Omental fat pad (tissue), 4 donors: ENCODE results near the gene STK33. TPM values are rescaled to one million over a fixed set of nuclear protein-coding genes. Genes with fewer than 3 reads are reported as not detected.

Source experiments
- ATAC-seq: fragments of 150-250 bp; one replicate; pipeline ENCODE4 v1.9.1; 2016; ENCODE audit warnings: mild to moderate bottlenecking, moderate library complexity; ENCODE audit not compliant: low FRiP score
- DNase-seq: peaks from one replicate; pipeline ENCODE4 v3.0.0-alpha.2; 2019; ENCODE audit warnings: low spot score
- CTCF ChIP-seq, 3 donors: fragments of 450-650 bp; IDR thresholded peaks; one replicate each; pipeline ENCODE4 v1.5.1; 2016 to 2017; ENCODE audit warnings: antibody characterized with exemption in 3 of 3, mild to moderate bottlenecking in 3 of 3, moderate library complexity in 2 of 3
- total RNA-seq, 4 donors: library from RNA; depleted of rRNA; stranded (reverse); fragments of >200 nt; gene quantifications; one replicate each; pipeline ENCODE4 v1.1.0, GENCODE V29; 2016

STK33 gene
- total RNA-seq, 4 donors from 2014 or later = 0.96 to 3.2 (median 1.9) TPM

DNA sequence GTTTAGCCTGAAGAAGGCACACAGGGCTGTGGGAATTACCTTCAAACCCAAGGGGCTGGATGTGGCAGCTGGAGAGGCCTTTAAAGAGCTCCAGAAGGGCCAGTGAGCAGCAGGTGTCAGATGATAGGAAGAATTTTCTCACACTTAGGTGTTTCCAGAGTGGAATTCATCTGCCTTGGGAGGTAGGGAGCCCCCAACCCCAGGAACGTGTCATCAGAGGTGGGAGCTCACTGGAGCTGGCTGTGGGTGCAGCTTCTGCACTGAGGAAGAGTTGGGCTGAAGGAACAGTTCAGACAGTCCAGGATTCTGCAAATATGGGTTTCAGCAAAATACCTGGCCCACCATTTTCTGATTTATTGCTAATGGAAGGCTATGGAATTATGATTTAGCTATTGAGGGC lies 210.8 kb downstream of the STK33 start:
- ATAC-seq = no peak
- DNase-seq = no peak
- no peak for TF ChIP-seq CTCF (IDR thresholded peaks at IDR 0.05)

DNA sequence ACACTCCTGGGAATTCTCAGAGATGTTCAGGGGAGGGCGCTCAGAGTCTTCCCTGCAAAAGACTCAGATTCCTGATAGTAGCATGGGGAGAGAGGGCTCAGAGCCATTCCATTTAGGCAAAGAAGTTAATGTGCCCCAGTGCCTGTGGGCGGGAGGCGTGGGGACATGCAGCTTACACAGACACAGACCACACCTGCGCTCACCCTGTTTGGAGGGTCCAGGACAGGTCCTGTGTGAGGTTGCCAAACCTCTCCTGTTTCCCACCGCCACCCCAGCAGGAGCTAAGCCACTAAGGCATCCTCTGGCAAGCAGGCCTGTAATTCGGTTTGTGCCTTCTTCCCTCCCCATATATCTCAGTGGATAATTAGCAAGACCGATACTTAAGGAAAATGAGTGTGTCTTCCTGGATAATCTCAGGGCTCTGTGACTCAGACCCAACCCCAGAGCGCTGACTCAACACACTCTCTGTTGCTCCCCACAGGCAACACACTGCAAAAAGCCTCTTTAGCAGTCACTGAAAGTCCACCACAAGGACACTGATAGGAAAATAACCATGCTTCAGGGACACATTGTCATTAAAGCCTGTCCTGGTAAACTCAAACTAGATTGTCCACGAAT lies 211.5 kb downstream of the STK33 start:
- no peak for ATAC-seq

GRCh38 chr11:8381871-8382396 lies 212.1 kb downstream of the STK33 start:
- ATAC-seq = no peak

More for the DNA sequence above, 211.5 kb downstream of the STK33 start:
- DNase-seq = no peak
- no peak for TF ChIP-seq CTCF (IDR thresholded peaks at IDR 0.05)

DNA sequence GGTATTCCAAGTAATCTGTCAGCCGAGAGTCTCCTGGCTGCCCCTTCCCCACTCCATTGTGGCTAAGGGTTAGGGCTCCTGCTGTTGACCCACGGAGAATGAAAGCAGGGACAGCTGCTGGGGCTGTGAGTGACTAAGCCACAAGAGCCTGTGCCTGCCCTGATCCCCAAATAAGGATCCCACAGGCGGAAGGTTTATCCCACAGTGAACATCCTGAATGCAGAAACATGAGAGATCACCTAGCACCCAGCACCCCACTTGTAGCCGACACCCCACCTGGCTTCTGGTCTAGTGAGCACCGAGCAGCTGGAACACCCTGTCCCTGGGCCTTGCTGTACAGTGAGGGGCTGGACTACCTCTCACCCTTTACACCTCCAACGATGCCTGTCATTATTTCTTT lies 212.7 kb downstream of the STK33 start:
- no peak for TF ChIP-seq CTCF (IDR thresholded peaks at IDR 0.05)
- ATAC-seq (no peak), DNase-seq (no peak)

More at GRCh38 chr11:8381871-8382396, 212.1 kb downstream of the STK33 start:
- TF ChIP-seq CTCF (IDR thresholded peaks at IDR 0.05) = no peak
- DNase-seq = no peak

DNA sequence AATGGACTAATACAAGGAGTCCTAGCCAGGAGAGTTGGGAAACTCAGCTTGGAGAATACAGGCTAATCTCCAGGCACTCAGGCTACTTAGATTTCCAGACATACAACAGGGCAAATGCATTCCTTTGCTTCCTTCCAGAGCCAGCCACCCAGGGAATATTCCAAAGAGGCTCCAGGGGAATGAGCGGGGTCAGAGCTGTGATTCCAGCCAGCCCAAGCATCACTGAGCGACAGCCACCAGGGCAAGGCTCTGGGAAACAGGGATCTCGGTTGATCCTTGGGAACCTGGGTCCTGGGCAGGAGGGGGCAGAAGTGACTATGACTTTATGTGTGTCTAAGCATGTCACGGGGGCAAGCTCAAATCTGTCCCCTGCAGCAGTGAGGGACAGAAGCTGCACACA lies 218.1 kb downstream of the STK33 start:
- no peak for DNase-seq
- no peak for TF ChIP-seq CTCF (IDR thresholded peaks at IDR 0.05)
- ATAC-seq = no peak

- DNase-seq (no peak), ATAC-seq (no peak)
- TF ChIP-seq CTCF (IDR thresholded peaks at IDR 0.05) = no peak
Observed at GRCh38 chr11:8375460-8375859, 218.6 kb downstream of the STK33 start.

- DNase-seq = no peak
- TF ChIP-seq CTCF (IDR thresholded peaks at IDR 0.05) = no peak
- no peak for ATAC-seq
Observed at GRCh38 chr11:8374716-8375115, 219.3 kb downstream of the STK33 start.
